HG03378 (cell line): ENCODE measurements around the gene ERC2.

Source experiments
- ATAC-seq: cut with Tn5 transposase; IDR thresholded peaks from one replicate; pipeline ENCODE4 v1.9.1; 2021; ENCODE audit warnings: mild to moderate bottlenecking, moderate library complexity; ENCODE audit not compliant: unreplicated experiment

Gene ERC2

GRCh38 chr3:55585856-55586255 lies 882.4 kb downstream of the ERC2 start:
- ATAC-seq, result no peak

DNA sequence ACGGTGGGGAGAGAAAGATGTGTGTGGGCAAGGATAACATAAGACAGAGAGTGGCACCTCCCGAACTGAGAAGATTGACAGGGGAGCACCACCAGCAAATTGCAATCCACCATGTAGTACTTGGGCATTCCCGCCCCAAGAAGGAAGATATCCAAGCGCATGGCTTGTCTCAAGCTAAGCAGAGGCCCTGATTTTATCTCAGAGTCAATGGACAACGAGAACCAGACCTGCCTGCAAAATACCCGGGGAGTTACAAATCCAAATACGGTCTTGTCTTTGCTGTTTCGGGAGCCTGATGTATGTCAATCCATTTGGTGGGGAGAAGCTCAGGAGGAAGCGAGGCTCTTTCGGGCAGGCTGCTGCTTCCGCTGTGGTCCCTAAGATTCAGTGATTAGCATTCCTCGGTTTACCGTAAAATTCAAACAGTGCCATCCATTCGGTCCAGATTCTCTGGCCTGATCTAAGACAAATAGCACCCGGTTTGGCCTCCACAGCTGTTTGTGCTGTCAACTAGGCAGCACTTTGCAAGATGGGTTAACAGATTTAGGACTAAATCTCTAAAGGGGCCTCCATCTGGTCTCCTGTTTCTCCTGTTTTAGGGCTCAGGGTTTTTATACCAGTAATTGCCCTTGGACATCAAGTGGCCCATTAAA lies 883.4 kb downstream of the ERC2 start:
- ATAC-seq, result no peak

DNA sequence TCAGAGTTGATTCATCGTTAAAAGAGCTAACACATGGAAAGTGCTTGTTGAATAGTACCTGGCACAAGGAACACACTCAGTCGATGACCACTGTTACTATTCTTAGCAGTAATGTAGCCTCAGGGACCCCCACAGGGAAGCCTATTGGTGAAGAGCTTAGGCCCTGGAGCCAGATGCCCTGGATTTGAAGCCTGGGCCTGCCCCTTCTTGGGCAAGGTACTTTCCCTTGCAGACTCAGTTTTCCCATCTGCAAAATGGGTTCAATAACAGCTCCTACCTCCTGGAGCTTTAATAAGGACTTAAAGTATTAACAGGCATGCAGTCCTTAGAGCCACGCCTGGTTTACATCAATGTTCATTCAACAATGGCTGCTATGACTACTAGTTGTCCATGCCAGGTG lies 884.2 kb downstream of the ERC2 start:
- no peak for ATAC-seq

- no peak for ATAC-seq
Measured at GRCh38 chr3:55583475-55583874, 884.8 kb downstream of the ERC2 start.

- no peak for ATAC-seq
Measured at GRCh38 chr3:55579496-55579895, 888.8 kb downstream of the ERC2 start.

- ATAC-seq, result no peak
Measured at GRCh38 chr3:55576621-55577388, 891.5 kb downstream of the ERC2 start.

DNA sequence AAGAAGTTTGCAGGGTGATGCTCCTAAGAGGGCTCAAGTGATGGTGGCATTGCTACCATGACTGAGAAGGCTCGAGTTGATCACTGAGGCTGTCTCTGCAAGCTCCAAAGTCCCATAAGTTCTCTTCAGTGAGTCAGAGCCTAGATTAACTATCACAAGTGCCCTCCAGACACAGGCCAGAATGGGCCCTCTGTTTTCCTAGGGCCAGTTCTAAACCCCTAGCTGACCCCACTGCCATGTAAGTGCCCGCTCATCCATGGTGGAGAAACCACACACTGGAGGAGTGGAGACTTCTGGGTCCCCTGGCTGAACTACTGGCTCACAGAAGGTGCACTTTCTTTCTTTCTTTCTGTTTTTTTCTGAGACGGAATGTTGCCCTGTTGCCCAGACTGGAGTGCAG lies 893.6 kb downstream of the ERC2 start:
- ATAC-seq, result no peak

DNA sequence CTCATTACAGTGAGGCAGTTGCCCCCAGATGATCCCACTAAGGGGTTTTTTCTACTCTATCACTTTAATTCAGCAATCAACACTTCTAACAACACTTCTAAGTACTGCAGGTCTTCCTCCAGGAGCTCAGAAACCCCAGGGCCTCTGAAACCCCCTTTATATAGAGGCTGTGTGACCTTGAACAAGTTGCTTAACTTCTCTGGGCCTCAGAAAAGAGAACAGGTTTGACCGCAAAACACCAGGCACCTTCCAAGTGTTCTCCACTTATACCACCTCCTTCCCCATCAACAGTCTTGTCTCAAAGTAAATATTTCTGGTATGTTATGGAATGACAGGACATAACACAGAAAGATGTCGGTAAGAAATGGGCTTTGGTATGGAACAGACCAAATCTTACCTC lies 895.5 kb downstream of the ERC2 start:
- no peak for ATAC-seq

DNA sequence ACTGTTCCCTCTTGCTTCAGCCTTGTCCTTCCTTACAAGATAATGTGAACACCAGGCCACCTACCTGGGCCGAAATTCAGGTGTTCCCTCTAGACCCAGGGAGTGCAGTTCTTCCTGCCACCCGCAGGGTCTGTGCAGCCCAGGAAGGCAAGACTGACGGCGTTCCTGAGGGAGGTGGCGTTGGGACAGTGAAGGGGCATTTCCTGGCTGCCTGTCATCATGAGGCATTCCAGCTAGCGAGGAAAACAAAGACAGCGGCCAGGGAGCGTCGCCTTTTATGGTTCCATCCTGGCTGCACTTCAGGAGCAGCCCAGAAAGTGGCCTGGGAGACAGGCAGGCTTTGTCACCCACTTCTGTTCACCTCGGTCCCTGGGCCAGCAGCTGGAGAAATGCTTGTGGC lies 896.4 kb downstream of the ERC2 start:
- ATAC-seq, result no peak

- ATAC-seq, result no peak
Measured at GRCh38 chr3:55571216-55571813, 897.0 kb downstream of the ERC2 start.

GRCh38 chr3:55570271-55570711 lies 898.0 kb downstream of the ERC2 start:
- no peak for ATAC-seq

DNA sequence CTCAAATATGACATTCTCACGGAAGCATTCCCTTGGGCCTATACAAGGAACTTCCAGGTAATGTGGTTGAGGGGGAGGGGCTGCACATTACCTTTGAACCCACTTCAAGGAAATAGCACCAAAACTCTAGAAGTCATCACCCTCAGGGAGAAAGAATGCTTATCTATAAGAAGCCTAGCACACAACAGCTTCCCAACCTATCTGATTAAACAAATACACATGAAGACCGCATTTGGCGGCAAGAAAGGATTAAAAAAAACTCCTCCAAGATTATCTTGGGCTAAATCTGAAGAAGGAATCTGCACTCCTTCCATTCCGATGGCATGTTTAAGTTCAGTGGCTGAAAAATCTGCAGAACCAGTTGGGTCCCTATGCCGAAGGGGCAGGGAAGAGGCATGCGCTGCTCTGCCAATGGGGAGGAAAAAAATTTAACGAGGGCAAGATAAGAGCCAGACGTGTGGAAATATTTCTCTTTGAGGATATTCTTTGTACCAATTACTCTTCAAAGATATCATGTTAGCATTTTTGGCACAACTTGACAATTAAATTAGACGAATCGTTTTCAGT lies 899.2 kb downstream of the ERC2 start:
- no peak for ATAC-seq

GRCh38 chr3:55567615-55568014 lies 900.7 kb downstream of the ERC2 start:
- ATAC-seq, result no peak

- no peak for ATAC-seq
Measured at GRCh38 chr3:55567121-55567520, 901.1 kb downstream of the ERC2 start.

DNA sequence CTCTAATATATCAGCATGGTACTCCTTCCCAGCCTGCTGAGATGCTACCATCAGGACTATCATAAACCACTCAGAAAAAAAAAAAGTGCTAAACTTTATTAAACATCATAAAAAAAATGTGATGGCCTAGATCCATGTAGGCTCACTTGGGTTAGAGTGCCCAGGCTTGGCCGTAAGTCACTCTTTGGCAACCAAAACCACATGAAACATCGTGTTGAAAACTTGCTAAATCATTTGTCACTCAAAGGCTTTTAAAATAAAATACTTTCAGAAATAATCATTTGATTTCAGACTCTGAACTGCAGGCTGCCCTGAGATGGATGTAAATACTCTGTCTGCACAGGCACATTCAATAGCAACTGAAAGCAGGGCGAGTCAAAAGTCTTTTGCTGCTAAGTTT lies 902.7 kb downstream of the ERC2 start:
- ATAC-seq, result no peak

GRCh38 chr3:55564726-55565125 lies 903.5 kb downstream of the ERC2 start:
- no peak for ATAC-seq

DNA sequence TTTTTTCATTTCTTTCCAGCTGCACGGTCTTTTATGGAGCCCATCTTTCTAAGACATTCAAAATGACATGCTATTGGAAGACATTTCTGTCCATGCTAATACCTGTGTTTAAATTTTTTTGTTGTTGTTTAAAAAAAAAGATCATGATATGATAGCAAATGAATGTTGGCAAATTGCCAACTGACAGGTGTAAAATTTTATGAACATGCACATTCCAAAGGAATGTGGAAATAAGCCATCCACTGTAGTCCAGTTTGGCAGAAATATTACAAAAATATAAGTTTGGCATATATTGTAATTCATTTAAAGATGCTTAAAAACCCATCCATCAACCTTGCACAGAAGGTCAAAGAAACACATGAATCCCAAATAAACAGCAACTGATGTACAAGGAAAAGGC lies 905.6 kb downstream of the ERC2 start:
- no peak for ATAC-seq

GRCh38 chr3:55559500-55560423 lies 908.5 kb downstream of the ERC2 start:
- no peak for ATAC-seq

- no peak for ATAC-seq
Measured at GRCh38 chr3:55558316-55558715, 910.0 kb downstream of the ERC2 start.

DNA sequence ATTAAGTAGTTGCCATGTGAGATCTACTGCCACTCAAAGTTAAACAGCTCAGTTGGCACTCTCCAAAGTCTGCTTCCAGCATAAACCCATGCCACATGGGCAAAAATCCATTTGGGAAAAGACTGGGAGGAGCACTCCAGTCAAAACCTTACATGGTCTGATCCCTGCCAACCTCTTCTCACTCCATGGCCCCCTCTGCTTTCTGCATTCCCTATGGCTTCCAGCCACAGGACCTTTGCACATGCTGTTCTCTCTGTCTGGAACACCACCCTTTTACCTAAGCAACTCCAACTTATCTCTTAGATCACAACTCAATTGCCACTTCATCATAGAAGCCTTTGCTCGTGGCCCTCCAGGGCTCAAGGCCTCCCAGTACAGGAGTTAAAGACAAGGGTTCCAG lies 910.7 kb downstream of the ERC2 start:
- no peak for ATAC-seq
